GM12878 (cell line): ENCODE data around the gene M1AP. TPM values are rescaled to one million over a fixed set of nuclear protein-coding genes. Genes with fewer than 3 reads are reported as not detected.
A peak's percentile ranks its signal among the peaks of the same experiment; 100 is the strongest.

Experiments used
- BACH1 ChIP-seq: fragments of 450-650 bp; IDR thresholded peaks from 2 replicates; pipeline ENCODE4 v1.6.1; 2017; ENCODE audit warnings: mild to moderate bottlenecking, borderline replicate concordance
- CBX5 ChIP-seq: sonication (generic); IDR thresholded peaks from 2 replicates; pipeline ENCODE4 v1.6.1; 2016; ENCODE audit warnings: low read depth, moderate library complexity, mild to moderate bottlenecking, inconsistent platforms
- CREM ChIP-seq: IDR thresholded peaks from 2 replicates; pipeline ENCODE4 v1.6.1; 2014; ENCODE audit warnings: antibody characterized with exemption, low read depth
- EED ChIP-seq: sonication (generic); IDR thresholded peaks from 2 replicates; pipeline ENCODE4 v1.6.1; 2016; ENCODE audit warnings: antibody characterized with exemption, low read depth
- EGR1 ChIP-seq, 2 experiments: IDR thresholded peaks; 1 replicate in 1 of 2; 2 replicates in 1 of 2; pipeline ENCODE4 v1.6.1; 2011 to 2012; ENCODE audit warnings: low read depth in 2 of 2, low read length in 2 of 2, borderline replicate concordance in 1 of 2, mild to moderate bottlenecking in 1 of 2, moderate library complexity in 1 of 2
- GABPA ChIP-seq: IDR thresholded peaks from 2 replicates; pipeline ENCODE4 v1.6.1; 2014; ENCODE audit warnings: antibody characterized with exemption, low read depth, mild to moderate bottlenecking, inconsistent platforms
- HCFC1 ChIP-seq: fragments of 150-350 bp; IDR thresholded peaks from 2 replicates; pipeline ENCODE4 v1.6.1; 2014; ENCODE audit warnings: low read length
- HDGF ChIP-seq: fragments of 450-650 bp; IDR thresholded peaks from 2 replicates; pipeline ENCODE4 v1.6.1; 2016; ENCODE audit warnings: antibody characterized with exemption
- IRF5 ChIP-seq: fragments of 450-650 bp; IDR thresholded peaks from 2 replicates; pipeline ENCODE4 v1.6.1; 2017; ENCODE audit warnings: borderline replicate concordance
- MXI1 ChIP-seq: fragments of 150-350 bp; IDR thresholded peaks from 2 replicates; pipeline ENCODE4 v1.6.1; 2011; ENCODE audit warnings: low read depth, mild to moderate bottlenecking, inconsistent platforms, low read length, improper control_type of control experiment
- NR2C2 ChIP-seq: IDR thresholded peaks from 2 replicates; pipeline ENCODE4 v1.6.1; 2011; ENCODE audit warnings: borderline replicate concordance, low read depth; ENCODE audit not compliant: control insufficient read depth, insufficient read length
- PBX3 ChIP-seq: IDR thresholded peaks from 2 replicates; pipeline ENCODE4 v1.6.1; 2011; ENCODE audit warnings: mild to moderate bottlenecking, low read depth, low read length, moderate library complexity; ENCODE audit not compliant: insufficient replicate concordance
- POU2F2 ChIP-seq: IDR thresholded peaks from 3 replicates; pipeline ENCODE4 v1.6.1; 2011; ENCODE audit warnings: low read depth, mild to moderate bottlenecking, low read length, borderline replicate concordance
- RBBP5 ChIP-seq: fragments of 200-600 bp; sonication (generic); conservative IDR thresholded peaks from 2 replicates; pipeline ENCODE4 v1.6.1; 2016
- SIX5 ChIP-seq: IDR thresholded peaks from 2 replicates; pipeline ENCODE4 v1.6.1; 2011; ENCODE audit warnings: mild to moderate bottlenecking, low read depth, low read length, moderate library complexity; ENCODE audit not compliant: severe bottlenecking
- SMAD1 ChIP-seq: fragments of 450-650 bp; IDR thresholded peaks from 2 replicates; pipeline ENCODE4 v1.6.1; 2018; ENCODE audit warnings: mild to moderate bottlenecking, low read depth; ENCODE audit not compliant: partially characterized antibody
- SPI1 ChIP-seq: IDR thresholded peaks from 2 replicates; pipeline ENCODE4 v1.6.1; 2011; ENCODE audit warnings: low read depth, mild to moderate bottlenecking, low read length, moderate library complexity, borderline replicate concordance; ENCODE audit not compliant: insufficient read depth
- SRF ChIP-seq, 2 experiments: IDR thresholded peaks; 2 replicates each; pipeline ENCODE4 v1.6.1; 2011; ENCODE audit warnings: low read depth in 2 of 2, low read length in 2 of 2, mild to moderate bottlenecking in 1 of 2, moderate library complexity in 1 of 2
- STAT1 ChIP-seq: fragments of 450-650 bp; conservative IDR thresholded peaks from 2 replicates; pipeline ENCODE4 v1.6.1; 2014; ENCODE audit warnings: antibody characterized with exemption, mild to moderate bottlenecking
- ZSCAN29 ChIP-seq: fragments of 450-650 bp; IDR thresholded peaks from 2 replicates; pipeline ENCODE4 v1.6.1; 2017; ENCODE audit warnings: mild to moderate bottlenecking, moderate library complexity
- polyA plus RNA-seq, 11 experiments: library from polyadenylated mRNA; depleted of rRNA in 4 of 11; unstranded in 6 of 11; stranded (reverse) in 5 of 11; fragments of >200 nt; fragmentation: Nextera tagmentation in 4 of 11; fragmentation: Illumina TruSeq in 1 of 11; extraction: Ambion mirVana in 4 of 11; extraction: Trizol in 1 of 11; gene quantifications; 1 replicate in 1 of 11; 2 replicates in 10 of 11; pipeline versions ENCODE4 v1.2.1 to v1.2.3, GENCODE V29; 2011 to 2016; ENCODE audit warnings: inconsistent platforms in 2 of 11, missing spikeins in 2 of 11, low read depth in 1 of 11
- total RNA-seq, 4 experiments: library from RNA; depleted of rRNA in 3 of 4; stranded (reverse); fragments of >200 nt in 3 of 4; fragmentation: Illumina TruSeq in 1 of 4; extraction: Trizol in 1 of 4; gene quantifications; 2 replicates each; pipeline versions ENCODE4 v1.2.1 to v1.2.3, GENCODE V29; 2013 to 2021
- TF ChIP-seq, protein P1 (sequence below): fragments of 450-650 bp; IDR thresholded peaks from 2 replicates; pipeline ENCODE4 v1.6.1; 2017; ENCODE audit warnings: mild to moderate bottlenecking, low read depth, inconsistent platforms; ENCODE audit not compliant: poor library complexity, severe bottlenecking
- TF ChIP-seq, protein P2 (sequence below): fragments of 450-650 bp; formaldehyde crosslinking; IDR thresholded peaks from 2 replicates; pipeline ENCODE4 v1.4.0; 2022; ENCODE audit warnings: mild to moderate bottlenecking, moderate library complexity

The M1AP gene
- total and polyA plus RNA-seq, 10 of the 15 experiments (the other 5 are each of a cell fraction or from before 2014, with no cell fraction given): 0.04 to 0.32 (median 0.16) TPM; not detected in 4

GRCh38 chr2:74530239-74531187 lies 117.6 kb downstream of the M1AP start (continued):
- TF ChIP-seq BACH1 (no peak), POU2F2 (peak; percentile 5; the same call in 2 of the 3 replicates), HDGF (peak; percentile 76; the same call in 1 of the 2 replicates), EED (peak; percentile 69), SIX5 (no peak), STAT1 (no peak), CREM (no peak; the same call in 1 of the 2 replicates), PBX3 (no peak), IRF5 (no peak), SPI1 (peak; percentile 16; the same call in 1 of the 2 replicates), EGR1 (IDR thresholded peaks at IDR 0.05; ENCODE audit: borderline replicate concordance in 1 of 2, low read depth in 2 of 2, low read length in 2 of 2) (no peak), HCFC1 (no peak), CBX5 (no peak), NR2C2 (no peak), MXI1 (peak; percentile 94), SMAD1 (no peak), ZSCAN29 (no peak), GABPA (no peak), RBBP5 (no peak), SRF (IDR thresholded peaks at IDR 0.05; ENCODE audit: low read depth in 2 of 2, low read length in 2 of 2) (no peak)
- TF ChIP-seq, protein P1, sequence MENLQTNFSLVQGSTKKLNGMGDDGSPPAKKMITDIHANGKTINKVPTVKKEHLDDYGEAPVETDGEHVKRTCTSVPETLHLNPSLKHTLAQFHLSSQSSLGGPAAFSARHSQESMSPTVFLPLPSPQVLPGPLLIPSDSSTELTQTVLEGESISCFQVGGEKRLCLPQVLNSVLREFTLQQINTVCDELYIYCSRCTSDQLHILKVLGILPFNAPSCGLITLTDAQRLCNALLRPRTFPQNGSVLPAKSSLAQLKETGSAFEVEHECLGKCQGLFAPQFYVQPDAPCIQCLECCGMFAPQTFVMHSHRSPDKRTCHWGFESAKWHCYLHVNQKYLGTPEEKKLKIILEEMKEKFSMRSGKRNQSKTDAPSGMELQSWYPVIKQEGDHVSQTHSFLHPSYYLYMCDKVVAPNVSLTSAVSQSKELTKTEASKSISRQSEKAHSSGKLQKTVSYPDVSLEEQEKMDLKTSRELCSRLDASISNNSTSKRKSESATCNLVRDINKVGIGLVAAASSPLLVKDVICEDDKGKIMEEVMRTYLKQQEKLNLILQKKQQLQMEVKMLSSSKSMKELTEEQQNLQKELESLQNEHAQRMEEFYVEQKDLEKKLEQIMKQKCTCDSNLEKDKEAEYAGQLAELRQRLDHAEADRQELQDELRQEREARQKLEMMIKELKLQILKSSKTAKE: no peak
- TF ChIP-seq, protein P2, sequence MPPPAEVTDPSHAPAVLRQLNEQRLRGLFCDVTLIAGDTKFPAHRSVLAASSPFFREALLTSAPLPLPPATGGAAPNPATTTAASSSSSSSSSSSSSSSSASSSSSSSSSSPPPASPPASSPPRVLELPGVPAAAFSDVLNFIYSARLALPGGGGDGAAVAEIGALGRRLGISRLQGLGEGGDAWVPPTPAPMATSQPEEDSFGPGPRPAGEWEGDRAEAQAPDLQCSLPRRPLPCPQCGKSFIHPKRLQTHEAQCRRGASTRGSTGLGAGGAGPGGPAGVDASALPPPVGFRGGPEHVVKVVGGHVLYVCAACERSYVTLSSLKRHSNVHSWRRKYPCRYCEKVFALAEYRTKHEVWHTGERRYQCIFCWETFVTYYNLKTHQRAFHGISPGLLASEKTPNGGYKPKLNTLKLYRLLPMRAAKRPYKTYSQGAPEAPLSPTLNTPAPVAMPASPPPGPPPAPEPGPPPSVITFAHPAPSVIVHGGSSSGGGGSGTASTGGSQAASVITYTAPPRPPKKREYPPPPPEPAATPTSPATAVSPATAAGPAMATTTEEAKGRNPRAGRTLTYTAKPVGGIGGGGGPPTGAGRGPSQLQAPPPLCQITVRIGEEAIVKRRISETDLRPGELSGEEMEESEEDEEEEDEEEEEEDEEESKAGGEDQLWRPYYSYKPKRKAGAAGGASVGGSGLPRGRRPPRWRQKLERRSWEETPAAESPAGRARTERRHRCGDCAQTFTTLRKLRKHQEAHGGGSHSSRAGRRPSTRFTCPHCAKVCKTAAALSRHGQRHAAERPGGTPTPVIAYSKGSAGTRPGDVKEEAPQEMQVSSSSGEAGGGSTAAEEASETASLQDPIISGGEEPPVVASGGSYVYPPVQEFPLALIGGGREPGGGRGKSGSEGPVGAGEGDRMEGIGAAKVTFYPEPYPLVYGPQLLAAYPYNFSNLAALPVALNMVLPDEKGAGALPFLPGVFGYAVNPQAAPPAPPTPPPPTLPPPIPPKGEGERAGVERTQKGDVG (CRISPR knock-in tag): no peak
